HG03097 (cell line): Measurements from ENCODE around the gene AGPAT4.

Experiments
- ATAC-seq: cut with Tn5 transposase; IDR thresholded peaks from one replicate; pipeline ENCODE4 v1.9.1; 2021; ENCODE audit not compliant: unreplicated experiment, low FRiP score

Gene AGPAT4

GRCh38 chr6:161169696-161170095 is 104.2 kb downstream of the AGPAT4 start:
- ATAC-seq = no peak

DNA sequence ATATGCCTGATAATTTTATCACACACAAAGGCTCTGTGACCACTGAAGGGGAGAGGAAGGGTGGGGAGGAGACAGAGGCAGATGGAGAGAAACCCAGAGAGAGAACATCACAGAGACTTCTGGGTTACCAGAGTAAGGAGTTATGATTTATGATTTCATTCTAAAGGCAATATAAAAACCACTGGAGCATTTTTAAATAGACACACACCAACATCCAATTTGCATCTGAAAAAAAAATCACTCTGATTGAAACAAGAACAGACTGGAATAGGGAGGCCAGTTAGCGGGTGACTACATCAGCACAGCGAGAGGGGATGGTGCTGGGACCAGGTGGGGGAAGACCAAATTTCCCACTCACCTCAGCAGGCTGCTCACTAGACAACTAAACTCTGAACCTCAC is 104.8 kb downstream of the AGPAT4 start:
- ATAC-seq = no peak

- ATAC-seq = no peak
Observed at GRCh38 chr6:161168281-161168891, 105.5 kb downstream of the AGPAT4 start.

DNA sequence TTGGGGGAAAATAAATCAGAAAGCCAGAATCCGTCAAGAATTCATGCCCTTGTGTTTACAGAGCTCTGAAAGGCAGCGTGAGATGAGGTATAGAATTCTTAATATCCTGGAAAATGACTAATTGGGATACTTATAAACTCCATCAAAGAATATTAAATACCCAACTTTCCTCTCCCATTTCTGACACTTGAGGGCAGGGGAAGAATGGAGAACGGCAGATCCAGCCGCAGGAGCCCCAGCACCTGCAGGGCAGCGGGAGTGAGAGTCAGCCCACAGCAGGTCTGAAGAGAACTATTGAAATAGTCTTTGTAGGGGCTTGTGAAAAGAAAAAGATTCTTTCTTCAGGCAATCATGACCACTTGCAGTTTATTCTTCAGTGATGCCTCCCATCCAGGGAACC is 107.2 kb downstream of the AGPAT4 start:
- no peak for ATAC-seq

- no peak for ATAC-seq
Observed at GRCh38 chr6:161166176-161166575, 107.7 kb downstream of the AGPAT4 start.

DNA sequence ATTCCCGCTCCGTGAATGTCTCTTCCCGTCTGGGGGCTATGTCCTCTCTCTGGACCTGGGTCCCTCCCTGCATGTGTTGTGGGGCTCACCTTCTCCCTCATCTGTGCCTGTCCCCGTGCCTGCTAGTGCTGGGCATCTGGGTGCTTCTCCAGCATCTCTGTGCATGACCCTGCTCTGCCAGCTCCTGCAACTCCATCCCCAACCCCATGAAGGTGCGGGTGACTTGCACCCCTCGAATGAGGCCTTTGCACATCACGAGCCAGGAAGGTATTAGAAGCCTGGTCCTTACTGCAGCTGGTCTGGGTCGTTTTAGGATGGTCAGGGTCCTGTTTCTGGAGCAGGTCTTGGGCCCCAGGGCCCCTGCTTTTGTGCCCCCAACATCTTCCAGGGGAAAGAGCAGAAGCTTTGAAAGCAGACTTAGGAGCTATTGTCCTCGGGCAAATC is 109.7 kb downstream of the AGPAT4 start:
- no peak for ATAC-seq

DNA sequence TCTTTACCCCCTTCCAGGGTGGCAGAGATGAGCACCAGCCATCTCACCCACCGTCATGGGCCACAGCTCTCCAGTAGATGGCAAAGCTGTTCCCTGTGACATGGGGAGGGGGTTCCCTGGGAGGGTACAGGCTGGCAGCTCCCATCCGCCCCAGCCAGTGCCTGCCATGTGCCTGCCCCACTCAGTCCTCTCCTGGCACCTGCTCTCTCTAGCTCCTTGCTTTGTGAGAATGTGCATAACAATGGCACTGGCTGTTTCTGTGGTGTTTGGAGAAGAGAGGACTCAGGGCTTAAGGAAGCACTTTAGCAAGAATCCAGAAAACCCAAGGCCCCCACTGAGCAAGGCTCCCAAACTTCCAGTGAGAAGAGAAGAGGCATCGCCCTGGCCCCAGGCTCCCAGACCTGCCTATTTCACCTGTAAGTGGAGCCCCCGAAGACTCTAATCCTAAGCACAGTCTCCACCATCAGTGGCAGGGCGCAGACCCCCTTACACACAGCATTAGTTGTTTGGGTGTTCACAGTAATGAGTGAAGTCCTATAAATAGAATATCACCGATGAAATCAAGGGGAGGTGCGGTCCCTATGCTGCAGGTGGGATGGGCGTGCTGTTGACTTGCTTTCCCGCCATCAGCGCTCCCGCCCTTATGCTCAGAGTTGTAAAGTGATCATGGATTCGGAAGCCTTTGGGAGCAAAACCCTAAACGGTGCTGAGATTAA is 110.2 kb downstream of the AGPAT4 start:
- ATAC-seq = no peak

DNA sequence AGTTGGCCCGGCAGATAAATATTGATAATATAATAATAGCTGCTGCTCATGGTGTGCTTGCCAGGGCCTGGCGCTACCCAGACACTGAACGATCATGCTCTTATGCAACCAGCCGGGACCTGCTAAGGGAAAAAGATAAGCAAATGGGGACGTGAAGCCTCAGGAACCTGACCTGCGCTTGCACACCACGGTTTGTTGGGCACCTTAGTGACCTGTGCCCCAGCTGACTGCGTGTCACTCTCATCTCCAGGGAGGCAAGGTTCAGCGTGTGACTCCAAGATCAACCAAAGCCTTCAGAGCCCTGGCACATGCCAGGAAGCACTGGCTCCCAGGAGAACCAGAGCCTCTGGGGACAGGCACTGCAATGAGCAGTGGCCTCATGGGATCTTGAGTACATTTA is 111.1 kb downstream of the AGPAT4 start:
- no peak for ATAC-seq

DNA sequence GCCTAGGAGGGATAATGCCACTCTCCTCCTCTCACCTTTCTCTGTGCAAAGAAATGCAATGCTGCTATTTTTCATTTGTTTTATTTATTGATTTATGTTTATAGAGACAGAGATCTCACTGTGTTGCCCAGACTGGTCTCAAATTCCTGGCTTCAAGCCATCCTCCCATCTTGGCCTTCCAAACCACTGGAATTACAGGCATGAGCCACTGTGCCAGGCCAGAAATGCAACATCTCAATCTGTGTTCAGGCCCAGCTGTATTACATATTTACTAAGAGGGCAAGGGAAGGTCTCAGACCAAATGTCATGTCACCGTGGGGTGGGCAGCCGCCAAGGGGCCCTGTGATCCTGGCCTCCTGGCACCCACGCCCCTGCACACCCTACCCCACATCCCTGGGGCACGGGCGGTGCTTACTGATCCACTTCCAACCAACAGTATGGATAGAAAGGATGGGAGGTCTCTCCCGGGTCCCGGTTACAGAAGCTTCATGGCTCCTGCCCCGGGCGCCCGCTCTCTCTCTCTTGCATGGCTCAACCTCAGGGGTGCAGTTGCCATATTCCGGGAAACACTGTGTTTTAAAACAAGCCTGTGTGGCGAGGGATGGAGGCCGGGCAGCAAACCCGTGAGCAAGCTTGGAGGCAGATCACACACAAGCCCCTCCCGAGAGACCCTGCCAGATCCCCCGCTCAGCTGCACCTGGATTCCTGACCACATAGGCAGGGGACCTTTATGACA is 111.8 kb downstream of the AGPAT4 start:
- no peak for ATAC-seq

DNA sequence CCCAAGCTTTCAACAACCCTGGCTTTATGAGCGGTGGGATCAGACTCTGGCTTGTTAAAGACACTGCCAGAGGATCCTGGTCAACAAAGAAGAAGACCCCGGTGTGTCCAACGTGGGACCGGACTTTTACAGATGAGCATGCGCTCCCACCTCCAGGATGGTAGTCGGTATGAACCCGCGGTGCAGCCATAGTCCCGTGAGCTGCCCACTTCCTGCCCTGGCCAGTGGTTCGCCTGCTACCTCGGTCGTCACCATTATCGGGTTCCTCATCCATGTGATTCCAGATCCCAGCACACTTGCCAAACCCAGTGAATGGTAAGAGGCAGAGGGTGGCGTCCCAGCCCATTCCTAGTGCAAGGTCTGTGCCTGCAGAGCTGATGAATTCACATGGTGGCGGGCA is 112.7 kb downstream of the AGPAT4 start:
- no peak for ATAC-seq

DNA sequence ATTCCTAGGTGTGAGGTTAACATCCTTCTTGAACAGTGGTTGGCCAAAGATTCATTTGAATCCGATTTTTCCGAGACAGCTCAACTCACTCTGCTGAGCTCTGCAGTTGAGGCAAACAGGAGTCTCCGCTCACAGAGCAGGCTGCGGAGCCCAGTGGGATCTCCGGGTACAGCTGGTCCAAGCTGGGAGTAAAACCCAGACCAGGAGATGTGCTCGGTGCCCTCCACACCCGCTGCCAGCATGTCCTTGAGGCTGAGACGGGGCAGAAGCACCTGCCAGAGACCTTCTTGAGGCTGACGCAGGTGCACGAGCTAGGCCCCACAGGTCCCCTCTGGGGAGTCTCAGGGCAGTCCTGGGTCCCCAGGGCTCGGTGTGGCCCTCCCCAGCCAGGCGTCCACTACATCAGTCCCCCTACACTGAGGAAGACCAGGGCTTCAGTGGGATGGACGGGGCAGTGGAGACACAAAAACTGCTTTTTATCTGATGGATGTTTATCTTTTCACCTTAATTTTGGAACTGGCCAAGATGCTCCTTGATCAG is 119.0 kb downstream of the AGPAT4 start:
- ATAC-seq = no peak

DNA sequence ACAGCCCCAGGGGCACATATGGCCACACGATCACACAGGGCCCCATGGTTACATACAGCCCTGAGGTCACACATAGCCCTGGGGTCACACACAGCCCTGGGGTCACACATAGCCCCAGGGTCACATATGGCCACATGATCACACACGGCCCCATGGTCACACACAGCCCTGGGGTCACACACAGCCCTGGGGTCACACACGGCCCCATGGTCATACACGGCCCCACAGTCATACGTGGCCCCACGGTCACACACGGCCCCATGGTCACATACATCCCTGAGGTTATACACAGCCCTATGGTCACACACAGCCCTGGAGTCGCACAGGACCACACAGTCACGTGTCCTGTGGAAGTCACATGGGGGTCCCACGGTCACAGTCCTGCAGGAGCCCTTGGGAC is 120.1 kb downstream of the AGPAT4 start:
- ATAC-seq = no peak

DNA sequence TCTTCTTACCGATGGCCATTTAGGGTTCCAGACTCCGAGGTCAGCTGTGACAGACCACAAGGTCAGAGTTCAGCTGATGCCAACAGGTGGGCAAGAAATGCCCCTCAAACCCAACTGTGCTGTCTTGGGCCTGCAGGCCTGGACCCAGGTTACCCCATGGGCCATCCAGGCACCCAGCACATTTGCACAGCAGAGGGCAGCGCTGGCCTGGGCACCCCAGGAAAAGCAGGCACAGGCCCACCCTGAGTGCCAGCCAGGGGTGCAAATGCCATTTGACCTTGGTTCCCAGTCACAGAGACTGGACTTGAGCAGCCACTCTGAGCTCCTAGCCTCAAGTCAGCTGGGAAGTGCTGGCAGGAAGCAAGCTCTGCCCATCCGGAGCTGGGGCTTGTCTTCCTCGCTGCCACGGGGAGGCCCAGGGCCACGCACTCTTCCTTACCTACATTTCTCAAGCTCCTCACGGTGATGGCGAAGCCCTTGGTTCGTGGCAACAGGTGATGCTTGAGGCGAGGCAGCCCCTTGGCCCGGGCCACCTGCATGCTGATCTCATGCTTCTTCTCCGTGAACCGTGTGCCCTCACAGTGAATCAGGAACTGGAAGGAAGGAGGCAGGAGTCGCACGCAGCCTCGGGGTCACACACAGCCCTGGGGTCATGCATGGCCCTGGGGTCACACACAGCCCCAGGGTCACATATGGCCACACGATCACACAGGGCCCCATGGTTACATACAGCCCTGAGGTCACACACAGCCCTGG is 120.8 kb downstream of the AGPAT4 start:
- ATAC-seq = no peak

DNA sequence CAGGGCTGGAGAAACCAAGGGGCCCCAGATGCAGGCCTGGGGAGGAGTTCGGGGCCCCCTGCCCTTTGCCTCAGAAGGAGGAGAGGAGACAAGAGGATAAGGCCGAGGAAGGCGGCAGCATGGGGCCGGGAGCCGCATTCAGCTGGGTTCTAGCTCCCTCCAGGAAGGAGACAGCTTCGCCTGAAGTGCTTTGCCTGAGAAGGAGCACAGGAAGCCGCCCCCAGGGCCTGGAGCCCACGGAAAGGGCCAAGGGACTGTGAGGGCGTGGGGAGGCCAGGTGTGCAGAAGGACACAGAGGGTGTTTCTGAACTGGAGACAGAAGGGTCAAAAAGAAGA is 121.4 kb downstream of the AGPAT4 start:
- ATAC-seq = no peak

GRCh38 chr6:161151660-161152526 is 122.0 kb downstream of the AGPAT4 start:
- no peak for ATAC-seq

DNA sequence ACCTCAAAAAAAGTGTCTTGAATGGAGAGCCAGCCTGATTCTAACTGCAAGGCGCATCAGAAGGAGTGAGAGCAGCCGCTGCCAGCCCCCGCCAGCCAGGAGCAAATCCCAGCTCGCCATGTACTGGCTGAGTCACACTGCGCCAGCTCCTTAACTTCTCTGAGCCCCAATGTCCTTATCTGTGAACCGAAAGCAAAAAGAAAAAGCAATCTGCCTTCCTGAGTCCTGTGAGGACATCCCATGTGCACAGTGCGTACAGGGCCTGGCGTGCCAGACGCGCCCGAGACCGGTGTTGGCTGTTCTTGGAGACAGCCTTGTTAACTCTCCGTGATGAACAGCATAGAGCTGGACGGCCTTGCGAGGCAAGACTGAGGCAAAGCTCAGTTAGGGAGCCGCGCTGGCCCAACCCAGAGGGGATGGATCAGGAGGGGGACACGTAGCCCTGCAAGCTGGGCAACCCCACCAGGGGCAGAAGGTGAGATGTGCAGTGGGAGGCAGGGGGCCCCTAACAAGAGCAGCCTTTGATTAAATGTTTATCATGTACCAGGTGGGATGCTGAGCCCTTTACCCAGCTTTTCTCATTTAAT is 122.7 kb downstream of the AGPAT4 start:
- ATAC-seq = no peak

- no peak for ATAC-seq
Observed at GRCh38 chr6:161150566-161150965, 123.3 kb downstream of the AGPAT4 start.

GRCh38 chr6:161150136-161150535 is 123.7 kb downstream of the AGPAT4 start:
- no peak for ATAC-seq

GRCh38 chr6:161143663-161144430 is 130.0 kb downstream of the AGPAT4 start:
- no peak for ATAC-seq
